DOHH2 (cell line): ENCODE measurements around the gene NPIPB4.
A peak's percentile ranks its signal among the peaks of the same experiment; 100 is the strongest.
"Not testable (repeated sequence)": the region's sequence is repeated elsewhere in the genome, so short reads cannot be mapped to it uniquely, and the experiment has no call there.

Experiments
- H3F3A ChIP-seq: fragments of 200-600 bp; sonication (generic), shearing (Covaris generic); 2 replicates; pipeline ENCODE4 v1.6.0; 2016; ENCODE audit warnings: antibody characterized with exemption, mild to moderate bottlenecking; ENCODE audit not compliant: control insufficient read depth, insufficient read depth
- H3K27ac ChIP-seq: fragments of 200-600 bp; sonication (generic); 2 replicates; pipeline ENCODE4 v1.5.1; 2014; ENCODE audit warnings: low read depth, mild to moderate bottlenecking, low read length, moderate library complexity
- H3K27me3 ChIP-seq: fragments of 200-600 bp; sonication (generic); 2 replicates; pipeline ENCODE4 v1.6.1; 2014; ENCODE audit warnings: mild to moderate bottlenecking, low read length, mixed read lengths; ENCODE audit not compliant: control insufficient read depth
- H3K36me3 ChIP-seq: fragments of 200-600 bp; sonication (generic); 2 replicates; pipeline ENCODE4 v1.6.1; 2014; ENCODE audit warnings: mild to moderate bottlenecking, low read length, moderate library complexity, mixed read lengths; ENCODE audit not compliant: control insufficient read depth
- H3K4me1 ChIP-seq: fragments of 200-600 bp; sonication (generic); 2 replicates; pipeline ENCODE4 v1.6.1; 2014; ENCODE audit warnings: mild to moderate bottlenecking, low read length, mixed read lengths; ENCODE audit not compliant: control insufficient read depth
- H3K4me2 ChIP-seq: fragments of 200-600 bp; sonication (generic); 2 replicates; pipeline ENCODE4 v1.6.0; 2014; ENCODE audit warnings: mild to moderate bottlenecking, low read length, moderate library complexity
- H3K4me3 ChIP-seq: fragments of 200-600 bp; sonication (generic); 2 replicates; pipeline ENCODE4 v1.5.1; 2014; ENCODE audit warnings: mild to moderate bottlenecking, low read length, mixed read lengths
- H3K79me2 ChIP-seq: fragments of 200-600 bp; sonication (generic); 2 replicates; pipeline ENCODE4 v1.6.1; 2014; ENCODE audit warnings: mild to moderate bottlenecking, low read length, mixed read lengths; ENCODE audit not compliant: control insufficient read depth
- H3K9me2 ChIP-seq: fragments of 200-600 bp; sonication (generic); replicated peaks from 2 replicates; pipeline ENCODE4 v1.6.1; 2014; ENCODE audit warnings: mild to moderate bottlenecking, low read length, mixed read lengths; ENCODE audit not compliant: control insufficient read depth
- H3K9me3 ChIP-seq: fragments of 200-600 bp; sonication (generic); 2 replicates; pipeline ENCODE4 v1.6.1; 2014; ENCODE audit warnings: antibody characterized with exemption, low read length, mixed read lengths; ENCODE audit not compliant: control insufficient read depth, insufficient read depth
- H4K20me1 ChIP-seq: fragments of 200-600 bp; sonication (generic); 2 replicates; pipeline ENCODE4 v1.6.0; 2014; ENCODE audit warnings: low read depth, mild to moderate bottlenecking, antibody characterized with exemption, low read length, moderate library complexity; ENCODE audit not compliant: control insufficient read depth, insufficient read depth

The NPIPB4 gene

DNA sequence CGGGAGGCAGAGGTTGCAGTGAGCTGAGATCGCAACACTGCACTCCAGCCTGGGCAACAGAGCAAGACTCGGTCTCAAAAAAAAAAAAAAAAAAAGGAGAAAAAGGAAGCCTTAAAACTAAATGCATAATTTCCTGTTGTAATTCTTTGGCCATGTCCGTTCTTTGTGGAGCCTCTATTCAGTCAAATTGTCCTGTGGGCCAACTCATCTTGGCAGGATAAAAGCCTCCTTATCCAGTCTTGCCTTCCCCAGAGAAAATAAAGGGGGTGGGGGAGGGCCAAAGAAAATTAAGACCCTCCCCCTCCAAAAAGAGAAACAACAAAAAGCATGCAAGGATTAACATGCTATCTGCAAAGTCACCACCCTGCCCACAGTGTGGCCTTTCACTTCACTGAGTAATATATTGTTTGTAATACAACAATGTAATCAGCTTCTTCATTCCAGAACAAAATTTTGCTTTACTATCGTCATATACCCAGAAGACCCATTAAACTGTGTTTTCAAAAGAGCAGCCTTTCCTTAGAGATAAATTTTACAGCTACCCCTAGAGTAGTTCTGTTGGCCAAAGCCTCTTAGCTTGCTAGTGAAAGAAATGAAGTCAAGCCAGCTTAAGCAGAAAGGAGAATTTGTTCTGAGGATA, 31.4 kb downstream of the NPIPB4 start:
- H4K20me1 ChIP-seq, H3K36me3 ChIP-seq, H3K27ac ChIP-seq, H3K4me1 ChIP-seq, H3K79me2 ChIP-seq, H3K27me3 ChIP-seq, H3K9me3 ChIP-seq, H3K4me3 ChIP-seq, H3K4me2 ChIP-seq, H3F3A ChIP-seq, H3K9me2 ChIP-seq: not testable (repeated sequence)

DNA sequence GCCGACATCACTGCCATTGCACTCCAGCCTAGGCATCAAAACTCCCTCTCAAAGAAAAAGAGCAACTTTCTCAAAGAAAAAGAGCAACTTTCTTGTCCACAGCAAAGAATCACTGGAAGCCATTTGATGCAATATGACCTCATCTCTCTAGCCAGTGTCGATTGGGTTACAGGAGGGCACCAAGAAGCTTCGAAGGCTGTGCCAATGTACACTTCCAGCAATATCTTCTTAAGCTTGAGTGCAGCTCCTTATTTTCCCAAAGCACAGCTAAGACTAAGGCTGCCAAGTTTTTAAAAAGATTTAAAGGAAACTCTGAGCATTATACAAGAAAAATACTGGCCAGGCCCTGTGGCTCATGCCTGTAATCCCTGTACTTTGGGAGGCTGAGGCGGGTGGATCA, 32.0 kb downstream of the NPIPB4 start:
- H3K27ac ChIP-seq, H3K27me3 ChIP-seq, H3K4me2 ChIP-seq, H3K36me3 ChIP-seq, H4K20me1 ChIP-seq, H3K4me1 ChIP-seq, H3K4me3 ChIP-seq, H3K9me2 ChIP-seq, H3F3A ChIP-seq, H3K9me3 ChIP-seq, H3K79me2 ChIP-seq: not testable (repeated sequence)

DNA sequence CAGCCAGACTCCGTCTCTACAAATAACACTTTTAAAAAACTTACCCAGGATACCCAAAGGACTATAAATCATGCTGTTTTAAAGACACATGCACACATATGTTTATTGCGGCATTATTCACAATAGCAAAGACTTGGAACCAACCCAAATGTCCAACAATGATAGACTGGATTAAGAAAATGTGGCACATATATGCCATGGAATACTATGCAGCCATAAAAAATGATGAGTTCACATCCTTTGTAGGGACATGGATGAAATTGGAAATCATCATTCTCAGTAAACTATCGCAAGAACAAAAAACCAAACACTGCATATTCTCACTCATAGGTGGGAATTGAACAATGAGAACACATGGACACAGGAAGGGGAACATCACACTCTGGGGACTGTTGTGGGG, 34.3 kb downstream of the NPIPB4 start:
- not testable (repeated sequence) for H3K9me3 ChIP-seq, H3F3A ChIP-seq, H3K9me2 ChIP-seq, H3K4me3 ChIP-seq, H3K4me2 ChIP-seq, H3K4me1 ChIP-seq, H3K27ac ChIP-seq, H4K20me1 ChIP-seq, H3K36me3 ChIP-seq, H3K27me3 ChIP-seq
- peaks cover 19% of the 10 kb centered on the region for H3K79me2 ChIP-seq

DNA sequence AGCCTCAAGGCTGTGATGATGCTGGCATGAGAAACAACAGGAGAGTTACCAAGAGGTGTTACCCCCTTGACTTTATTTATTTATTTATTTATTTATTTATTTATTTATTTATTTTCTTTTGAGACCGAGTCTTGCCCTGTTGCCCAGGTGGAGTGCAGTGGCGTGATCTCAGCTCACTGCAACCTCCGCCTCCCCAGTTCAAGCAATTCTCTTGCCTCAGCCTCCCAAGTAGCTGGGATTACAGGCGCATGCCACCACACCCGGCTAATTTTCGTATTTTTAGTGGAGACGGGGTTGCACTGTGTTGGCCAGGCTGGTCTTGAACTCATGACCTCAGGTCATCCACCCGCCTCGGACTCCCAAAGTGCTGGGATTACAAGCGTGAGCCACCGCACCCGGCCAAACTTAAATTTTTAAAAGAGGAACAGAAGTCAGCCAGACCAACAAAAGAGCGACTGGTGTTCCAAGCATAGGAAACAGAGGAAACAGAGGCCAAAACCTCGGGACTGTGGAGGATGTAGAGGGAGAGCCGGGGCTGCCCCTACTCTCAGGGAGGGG, 36.6 kb downstream of the NPIPB4 start:
- peak overlapping the region; percentile 67 for H3K27ac ChIP-seq
- H3K4me2 ChIP-seq, result peak overlapping the region; percentile 90

DNA sequence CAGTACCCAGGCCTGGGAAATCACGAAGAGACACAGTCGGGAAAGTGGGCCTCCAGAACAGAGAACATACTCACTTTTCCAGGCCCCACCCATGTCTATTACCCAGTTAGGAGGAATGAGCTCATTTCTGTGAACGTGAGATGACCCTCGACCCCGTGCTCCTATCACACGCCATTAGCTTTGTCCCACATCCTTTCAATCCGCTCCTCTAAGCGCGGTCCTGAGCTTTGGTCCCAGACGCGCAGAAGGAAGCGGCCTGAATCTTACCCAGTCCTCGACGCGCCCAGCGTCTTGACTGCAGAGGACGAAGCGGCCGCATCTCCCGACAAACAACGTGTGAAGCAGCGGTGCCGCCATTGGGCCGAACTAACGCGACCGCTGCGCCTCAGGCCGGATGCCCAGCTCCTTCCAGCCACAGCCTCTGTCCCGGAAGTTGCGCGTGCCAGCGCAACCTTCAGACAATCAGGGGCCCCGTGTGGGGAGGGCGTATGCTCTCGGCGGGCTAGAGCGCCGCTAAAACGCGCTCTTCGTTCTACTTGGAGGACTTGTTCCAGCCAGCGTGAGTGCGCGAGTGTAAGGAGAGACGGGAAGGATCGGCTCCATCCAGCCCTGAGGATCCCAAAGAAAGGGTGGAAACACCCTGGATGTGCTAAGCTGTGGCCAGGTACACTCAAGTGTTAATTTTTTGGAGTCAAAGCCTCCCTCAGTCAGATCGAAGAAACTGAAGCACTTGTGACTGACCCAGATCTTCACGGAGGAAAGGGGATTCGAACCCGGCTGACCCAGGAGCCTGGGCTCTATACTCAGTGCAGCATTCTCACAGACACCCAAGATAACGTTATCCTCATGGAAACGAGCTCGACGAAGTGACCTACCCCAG, 37.3 kb downstream of the NPIPB4 start:
- not testable (repeated sequence) for H3F3A ChIP-seq, H4K20me1 ChIP-seq, H3K27me3 ChIP-seq, H3K36me3 ChIP-seq, H3K9me2 ChIP-seq, H3K9me3 ChIP-seq, H3K4me1 ChIP-seq
- Histone ChIP-seq H3K4me3 (peak overlapping the region; percentile 91), H3K79me2 (peaks cover 19% of the 10 kb centered on the region), H3K4me2 (peak overlapping the region; percentile 90), H3K27ac (peak overlapping the region; percentile 67)

More for the DNA sequence above, 36.6 kb downstream of the NPIPB4 start:
- not testable (repeated sequence) for H3K9me3 ChIP-seq, H3K4me1 ChIP-seq, H4K20me1 ChIP-seq, H3K36me3 ChIP-seq, H3F3A ChIP-seq, H3K9me2 ChIP-seq, H3K27me3 ChIP-seq
- Histone ChIP-seq H3K79me2 (peaks cover 19% of the 10 kb centered on the region), H3K4me3 (peak overlapping the region; percentile 91)

DNA sequence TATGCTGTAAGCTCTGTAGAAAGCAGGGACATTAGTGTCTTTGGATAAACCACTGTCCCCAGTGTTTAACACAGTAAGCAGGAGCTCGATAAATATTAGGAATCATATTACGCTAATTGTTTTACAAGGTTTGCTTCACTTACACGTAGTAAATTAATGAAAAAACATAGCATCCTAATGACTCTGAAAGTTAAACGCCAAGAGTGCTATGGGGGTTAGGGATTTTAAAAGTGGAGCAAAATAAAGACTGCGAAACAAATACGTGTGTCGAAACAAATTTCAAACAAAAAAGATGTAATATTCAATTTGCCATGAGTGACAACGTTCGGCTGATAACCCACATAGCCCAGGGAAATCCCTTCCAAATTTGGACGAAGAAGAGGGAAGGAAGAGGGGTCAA, 37.9 kb downstream of the NPIPB4 start:
- peak overlapping the region; percentile 67; the same call in 1 of the 2 replicates for H3K27ac ChIP-seq
- H3K4me2 ChIP-seq, result peak overlapping the region; percentile 90

DNA sequence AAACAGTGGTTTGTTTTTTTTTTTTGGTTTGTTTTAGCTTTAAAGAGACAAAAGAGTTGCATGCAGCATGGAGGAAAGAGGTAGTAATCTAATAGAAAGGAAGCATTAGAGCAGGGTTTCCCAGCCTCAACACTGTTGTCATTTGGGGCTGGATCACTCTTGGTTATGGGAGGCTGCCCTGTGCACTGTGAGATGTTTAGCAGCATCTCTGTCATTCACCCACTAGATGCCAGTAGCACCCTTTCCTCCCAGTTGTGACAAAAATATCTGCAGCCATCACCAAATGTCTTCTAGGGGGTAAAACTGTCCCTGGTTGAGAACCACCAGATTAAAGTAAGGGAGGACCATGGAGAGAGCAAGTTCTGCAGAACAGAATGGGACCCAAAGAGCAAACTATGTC, 40.5 kb downstream of the NPIPB4 start:
- not testable (repeated sequence) for H3K27ac ChIP-seq, H3K9me3 ChIP-seq, H3K4me2 ChIP-seq, H3K27me3 ChIP-seq, H3K36me3 ChIP-seq, H3K9me2 ChIP-seq, H3K4me1 ChIP-seq, H3K4me3 ChIP-seq, H4K20me1 ChIP-seq, H3F3A ChIP-seq
- H3K79me2 ChIP-seq, result peaks cover 19% of the 10 kb centered on the region

More for the DNA sequence above, 37.9 kb downstream of the NPIPB4 start:
- Histone ChIP-seq H3K4me3 (peak overlapping the region; percentile 91), H3K79me2 (peaks cover 19% of the 10 kb centered on the region)
- H3F3A ChIP-seq, H3K27me3 ChIP-seq, H4K20me1 ChIP-seq, H3K4me1 ChIP-seq, H3K9me3 ChIP-seq, H3K9me2 ChIP-seq, H3K36me3 ChIP-seq: not testable (repeated sequence)

DNA sequence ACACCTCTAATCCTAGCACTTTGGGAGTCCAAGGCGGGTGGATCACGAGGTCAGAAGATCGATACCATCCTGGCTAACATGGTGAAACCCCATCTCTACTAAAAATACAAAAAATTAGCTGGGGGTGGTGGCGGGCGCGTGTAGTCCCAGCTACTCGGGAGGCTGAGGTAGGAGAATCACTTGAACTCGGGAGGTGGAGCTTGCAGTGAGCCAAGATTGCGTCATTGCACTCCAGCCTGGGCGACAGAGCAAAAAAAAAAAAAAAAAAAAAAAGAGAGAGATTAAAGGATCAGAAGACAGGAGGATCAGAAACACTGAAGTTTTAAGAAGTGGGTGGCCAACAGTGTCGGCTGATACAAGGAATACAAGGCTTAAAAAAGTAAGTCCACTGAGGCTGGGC, 41.9 kb downstream of the NPIPB4 start:
- not testable (repeated sequence) for H3F3A ChIP-seq, H3K9me3 ChIP-seq, H4K20me1 ChIP-seq, H3K9me2 ChIP-seq, H3K27me3 ChIP-seq, H3K4me3 ChIP-seq, H3K4me1 ChIP-seq, H3K36me3 ChIP-seq, H3K4me2 ChIP-seq, H3K27ac ChIP-seq
- peaks cover 16% of the 10 kb centered on the region for H3K79me2 ChIP-seq
